ACC112 (cell line): ENCODE data around the gene IFT52.
A peak's percentile ranks its signal among the peaks of the same experiment; 100 is the strongest.
"Not testable (repeated sequence)": the region's sequence is repeated elsewhere in the genome, so short reads cannot be mapped to it uniquely, and the experiment has no call there.

Source experiments
- H2AFZ ChIP-seq: fragments of 200-600 bp; sonication (generic); one replicate; pipeline ENCODE4 v1.6.0; 2017; ENCODE audit warnings: antibody characterized with exemption, low read length; ENCODE audit not compliant: unreplicated experiment
- H3K27ac ChIP-seq: fragments of 200-600 bp; sonication (generic); 2 replicates; pipeline ENCODE4 v1.5.1; 2014; ENCODE audit warnings: low read depth, mild to moderate bottlenecking, antibody characterized with exemption, low read length, moderate library complexity
- H3K27me3 ChIP-seq: fragments of 200-600 bp; sonication (generic); 2 replicates; pipeline ENCODE4 v1.6.1; 2014; ENCODE audit warnings: mild to moderate bottlenecking, antibody characterized with exemption, low read length, moderate library complexity, mixed read lengths; ENCODE audit not compliant: insufficient read depth
- H3K36me3 ChIP-seq: fragments of 200-600 bp; sonication (generic); 2 replicates; pipeline ENCODE4 v1.6.1; 2016; ENCODE audit warnings: mild to moderate bottlenecking, antibody characterized with exemption, low read length, moderate library complexity, mixed read lengths; ENCODE audit not compliant: insufficient read depth
- H3K4me1 ChIP-seq: fragments of 200-600 bp; sonication (generic); one replicate; pipeline ENCODE4 v1.6.1; 2016; ENCODE audit warnings: low read length, mixed read lengths; ENCODE audit not compliant: insufficient read depth, unreplicated experiment, control insufficient read depth
- H3K4me3 ChIP-seq: fragments of 200-600 bp; sonication (generic); 2 replicates; pipeline ENCODE4 v1.5.1; 2014; ENCODE audit warnings: mild to moderate bottlenecking, low read depth, low read length
- H3K79me2 ChIP-seq: fragments of 200-600 bp; sonication (generic); one replicate; pipeline ENCODE4 v1.6.0; 2016; ENCODE audit warnings: low read length; ENCODE audit not compliant: control insufficient read depth, unreplicated experiment, insufficient read depth

Gene IFT52

GRCh38 chr20:43650997-43651525, 60.3 kb downstream of the IFT52 start:
- Histone ChIP-seq H3K27ac (no peak overlapping the region), H3K4me1 (no peaks in the 10 kb centered on the region), H3K36me3 (0 out of 2 replicates have a peak, but pooled peaks cover 3% of the 10 kb centered on the region), H3K79me2 (no peaks in the 10 kb centered on the region), H2AFZ (no peak overlapping the region), H3K27me3 (no peaks in the 10 kb centered on the region), H3K4me3 (no peak overlapping the region)

DNA sequence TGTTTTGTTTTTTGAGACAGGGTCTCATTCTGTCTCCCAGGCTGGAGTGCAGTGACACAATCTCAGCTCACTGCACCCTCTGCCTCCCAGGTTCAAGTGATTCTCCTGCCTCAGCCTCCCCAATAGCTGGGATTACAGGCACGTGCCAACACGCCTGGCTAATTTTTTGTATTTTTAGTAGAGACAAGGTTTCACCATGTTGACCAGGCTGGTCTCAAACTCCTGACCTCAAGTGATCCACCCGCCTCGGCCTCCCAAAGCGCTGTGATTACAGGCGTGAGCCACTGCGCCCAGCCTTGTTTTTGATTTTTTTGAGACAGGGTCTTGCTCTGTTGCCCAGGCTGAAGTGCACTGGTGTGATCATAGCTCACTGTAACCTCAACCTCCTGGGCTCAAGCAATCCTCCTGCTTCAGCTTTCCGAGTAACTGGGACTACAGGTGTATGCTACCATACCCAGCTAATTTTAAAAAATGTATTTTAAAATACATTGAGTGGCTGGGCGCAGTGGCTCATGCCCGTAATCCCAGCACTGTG, 61.0 kb downstream of the IFT52 start:
- not testable (repeated sequence) for H3K36me3 ChIP-seq, H3K27ac ChIP-seq, H3K27me3 ChIP-seq, H3K4me1 ChIP-seq, H3K79me2 ChIP-seq, H2AFZ ChIP-seq, H3K4me3 ChIP-seq

DNA sequence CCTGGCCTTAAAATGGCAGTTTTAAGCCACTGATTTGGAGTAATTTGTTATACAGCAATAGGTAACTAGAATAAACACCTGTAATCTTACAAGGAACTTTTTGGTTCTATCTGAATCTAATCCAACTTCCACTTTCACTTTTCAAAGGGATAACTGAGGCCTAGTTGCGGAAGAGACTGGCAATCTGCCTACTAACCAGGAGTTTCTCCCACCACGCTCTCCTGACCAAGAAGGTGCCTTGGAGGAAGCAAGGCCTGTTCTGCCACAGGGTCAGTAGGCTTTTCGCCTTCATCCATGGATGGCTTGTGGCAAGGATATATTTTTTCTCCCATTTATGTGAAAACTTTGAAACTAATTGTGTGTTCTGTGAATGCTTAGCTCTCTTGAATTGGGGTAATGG, 63.2 kb downstream of the IFT52 start:
- Histone ChIP-seq H3K27me3 (no peaks in the 10 kb centered on the region), H3K79me2 (no peaks in the 10 kb centered on the region), H3K36me3 (no peaks in the 10 kb centered on the region), H3K4me3 (no peak overlapping the region), H3K27ac (no peak overlapping the region), H3K4me1 (peaks cover 5% of the 10 kb centered on the region), H2AFZ (no peak overlapping the region)

DNA sequence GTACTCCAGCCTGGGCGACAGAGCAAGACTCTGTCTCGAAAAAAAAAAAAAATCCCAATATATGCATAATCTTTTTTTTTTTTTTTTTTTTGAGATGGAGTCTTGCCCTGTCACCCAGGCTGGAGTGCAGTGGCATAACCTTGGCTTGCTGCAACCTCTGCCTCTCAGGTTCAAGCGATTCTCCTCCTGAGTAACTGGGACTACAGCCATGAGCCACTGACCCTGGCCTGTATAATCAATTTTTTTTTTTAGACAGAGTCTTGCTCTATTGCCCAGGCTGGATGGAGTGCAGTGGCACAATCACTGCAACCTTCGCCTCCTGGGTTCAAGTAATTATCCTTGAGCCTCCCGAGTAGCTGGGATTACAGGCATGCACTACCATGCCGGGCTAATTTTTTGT, 64.4 kb downstream of the IFT52 start:
- not testable (repeated sequence) for H3K79me2 ChIP-seq, H3K36me3 ChIP-seq, H2AFZ ChIP-seq, H3K4me1 ChIP-seq, H3K27me3 ChIP-seq, H3K27ac ChIP-seq, H3K4me3 ChIP-seq

- H3K27ac ChIP-seq: no peak overlapping the region
- H3K27me3 ChIP-seq: no peaks in the 10 kb centered on the region
- H3K36me3 ChIP-seq: no peaks in the 10 kb centered on the region
- no peak overlapping the region for H3K4me3 ChIP-seq
- no peak overlapping the region for H2AFZ ChIP-seq
- H3K4me1 ChIP-seq: peaks cover 5% of the 10 kb centered on the region
- no peaks in the 10 kb centered on the region for H3K79me2 ChIP-seq
Measured at GRCh38 chr20:43655937-43656336, 65.2 kb downstream of the IFT52 start.

GRCh38 chr20:43658069-43658722, 67.5 kb downstream of the IFT52 start:
- no peaks in the 10 kb centered on the region for H3K79me2 ChIP-seq
- H3K4me3 ChIP-seq: peak overlapping the region; percentile 85
- peaks cover 5% of the 10 kb centered on the region for H3K4me1 ChIP-seq
- H3K27ac ChIP-seq: peak overlapping the region; percentile 59; the same call in 1 of the 2 replicates
- no peaks in the 10 kb centered on the region for H3K27me3 ChIP-seq
- H3K36me3 ChIP-seq: no peaks in the 10 kb centered on the region
- peak overlapping the region; percentile 85 for H2AFZ ChIP-seq

DNA sequence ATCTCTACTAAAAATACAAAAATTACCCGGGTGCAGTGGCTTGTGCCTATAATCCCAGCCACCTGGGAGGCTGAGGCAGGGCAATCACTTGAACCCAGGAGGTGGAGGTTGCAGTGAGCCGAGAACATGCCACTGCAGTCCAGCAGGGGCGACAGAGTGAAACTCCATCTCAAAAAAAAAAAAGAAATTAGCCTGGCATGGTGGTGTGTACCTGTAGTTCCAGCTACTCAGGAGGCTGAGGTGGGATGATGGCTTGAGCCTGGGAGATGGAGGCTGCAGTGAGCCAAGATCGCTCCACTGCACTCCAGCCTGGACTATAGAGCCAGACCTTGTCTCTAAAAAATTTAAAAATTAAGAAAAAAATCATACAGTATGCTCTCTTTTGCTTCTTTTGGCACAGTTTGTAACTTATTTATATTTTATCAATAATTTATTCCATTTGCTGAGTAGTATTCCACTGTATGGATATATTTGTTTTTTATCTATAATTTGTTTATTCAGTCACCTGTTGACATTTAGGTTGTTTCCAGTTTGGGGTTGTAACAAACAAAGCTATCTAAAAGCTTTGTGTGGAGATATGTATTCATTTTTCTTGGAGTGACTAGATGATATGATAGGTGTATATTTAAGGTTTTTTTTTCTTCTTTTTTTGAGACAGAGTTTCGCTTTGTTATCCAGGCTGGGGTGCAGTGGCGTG, 68.1 kb downstream of the IFT52 start:
- Histone ChIP-seq H3K27me3 (no peaks in the 10 kb centered on the region), H3K4me1 (peaks cover 5% of the 10 kb centered on the region), H2AFZ (no peak overlapping the region), H3K36me3 (no peaks in the 10 kb centered on the region), H3K79me2 (no peaks in the 10 kb centered on the region), H3K4me3 (no peak overlapping the region), H3K27ac (no peak overlapping the region)

- Histone ChIP-seq H3K36me3 (no peaks in the 10 kb centered on the region), H2AFZ (no peak overlapping the region), H3K4me1 (peaks cover 1% of the 10 kb centered on the region), H3K4me3 (no peak overlapping the region), H3K27ac (no peak overlapping the region), H3K79me2 (peaks cover 8% of the 10 kb centered on the region), H3K27me3 (no peaks in the 10 kb centered on the region)
Measured at GRCh38 chr20:43662943-43663655, 72.4 kb downstream of the IFT52 start.

DNA sequence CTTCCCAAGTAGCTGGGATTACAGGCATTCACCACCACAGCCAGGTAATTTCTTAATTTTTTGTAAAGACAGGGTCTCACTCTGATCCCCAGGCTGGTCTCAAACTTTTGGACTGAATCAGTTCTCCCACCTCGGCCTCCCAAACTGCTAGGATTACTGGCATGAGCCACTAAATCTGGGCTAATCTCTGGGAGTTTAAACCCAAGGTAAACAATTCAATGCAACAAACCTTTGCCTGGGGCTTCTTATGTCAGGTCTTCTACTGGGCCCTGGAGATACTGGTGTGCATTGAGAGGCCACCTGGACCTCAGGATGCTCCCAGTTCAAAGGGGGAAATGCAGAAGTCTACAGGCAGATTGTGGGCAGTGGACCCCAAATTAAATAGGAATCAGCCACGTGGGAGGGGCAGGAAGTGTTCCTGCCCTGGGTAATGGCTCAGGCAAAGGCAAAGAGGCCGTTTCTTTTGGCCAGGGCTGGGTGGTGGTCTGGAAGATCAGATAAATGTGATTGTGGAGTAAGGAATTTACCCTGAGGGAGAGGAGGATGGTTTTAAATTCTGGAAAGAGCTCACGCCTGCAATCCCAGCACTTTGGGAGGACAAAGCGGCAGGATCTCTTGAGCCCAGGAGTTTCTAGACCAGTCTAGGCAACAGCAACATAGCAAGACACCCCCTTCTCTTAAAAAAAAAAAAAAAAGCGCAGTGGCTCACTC, 74.9 kb downstream of the IFT52 start:
- peaks cover 9% of the 10 kb centered on the region for H3K4me1 ChIP-seq
- H3K36me3 ChIP-seq: no peaks in the 10 kb centered on the region
- H3K27me3 ChIP-seq: no peaks in the 10 kb centered on the region
- H3K27ac ChIP-seq: no peak overlapping the region
- H3K4me3 ChIP-seq: no peak overlapping the region
- no peak overlapping the region for H2AFZ ChIP-seq
- peaks cover 11% of the 10 kb centered on the region for H3K79me2 ChIP-seq
